GM12878 (cell line): Measurements from ENCODE around the gene ADAMTSL1. TPM values are rescaled to one million over a fixed set of nuclear protein-coding genes. Genes with fewer than 3 reads are reported as not detected.

Source experiments
- ATAC-seq: fragments of 200-7000 bp; cut with Tn5 transposase; 3 replicates; pipeline ENCODE4 v1.9.1; 2020; ENCODE audit warnings: mild to moderate bottlenecking, moderate library complexity
- BruUV-seq: library from RNA; stranded (reverse); fragments of 400-500 nt; replicated peaks from 2 replicates; lab custom pipeline; 2021; lab: Mats Ljungman, UMichigan
- CTCF ChIA-PET: fragments of 300-600 bp; sonication (Branson Sonifier 250); formaldehyde crosslinking; extraction: SDS; loops from one replicate; lab custom pipeline; 2021; ENCODE audit warnings: inconsistent platforms; lab: Yijun Ruan, JAX
- POLR2A ChIA-PET: fragments of 350-600 bp; formaldehyde crosslinking; extraction: SDS; loops from one replicate; lab custom pipeline; 2021; ENCODE audit warnings: inconsistent platforms; lab: Charles Lee
- RAD21 ChIA-PET: fragments of 300-600 bp; sonication (Branson Sonifier 250); formaldehyde crosslinking; loops from one replicate; lab custom pipeline; 2023; ENCODE audit warnings: antibody characterized with exemption; ENCODE audit not compliant: unreplicated experiment; lab: Charles Lee
- SMC1A ChIA-PET: fragments of 300-600 bp; sonication (Branson Sonifier 250); formaldehyde crosslinking; loops from one replicate; lab custom pipeline; 2023; ENCODE audit not compliant: unreplicated experiment, uncharacterized antibody; lab: Charles Lee
- DNase-seq: peaks from one replicate; pipeline ENCODE4 v3.0.0-alpha.2; 2011; ENCODE audit warnings: low read depth, low spot score
- FAIRE-seq: peaks from 3 replicates; lab custom pipeline; 2011; peaks lifted over from hg19 to GRCh38; lab: Jason Lieb, UNC
- H2AFZ ChIP-seq: 2 replicates; pipeline ENCODE4 v1.6.0; 2011; ENCODE audit warnings: low read depth, low read length, control low read depth; ENCODE audit not compliant: control insufficient read depth
- H3K27ac ChIP-seq: 2 replicates; pipeline ENCODE4 v1.5.1; 2011; ENCODE audit warnings: control low read depth; ENCODE audit not compliant: control insufficient read depth, insufficient read depth
- H3K27me3 ChIP-seq, 2 experiments: replicated peaks in 1 of 2; 2 replicates each; pipeline versions ENCODE4 v1.6.0 to v1.6.1; 2011; ENCODE audit warnings: low read length in 1 of 2; ENCODE audit not compliant: control insufficient read depth in 2 of 2, insufficient read depth in 2 of 2
- H3K36me3 ChIP-seq, 2 experiments: 2 replicates each; pipeline ENCODE4 v1.5.1; 2011; ENCODE audit warnings: low read length in 1 of 2; ENCODE audit not compliant: control insufficient read depth in 2 of 2, insufficient read depth in 2 of 2
- H3K4me1 ChIP-seq: 2 replicates; pipeline ENCODE4 v1.6.1; 2011; ENCODE audit warnings: mild to moderate bottlenecking, low read length, moderate library complexity, mixed read lengths; ENCODE audit not compliant: control insufficient read depth, insufficient read depth
- H3K4me2 ChIP-seq: 2 replicates; pipeline ENCODE4 v1.6.0; 2011; ENCODE audit warnings: control low read depth; ENCODE audit not compliant: control insufficient read depth, insufficient read depth
- H3K4me3 ChIP-seq: fragments of 200-600 bp; sonication (generic); 2 replicates; pipeline ENCODE4 v1.5.1; 2016
- H3K79me2 ChIP-seq: 2 replicates; pipeline ENCODE4 v1.6.0; 2011; ENCODE audit warnings: low read length; ENCODE audit not compliant: control insufficient read depth, insufficient read depth
- H3K9ac ChIP-seq: 2 replicates; pipeline ENCODE4 v1.8.0; 2011; ENCODE audit warnings: low read length, control low read depth, mixed read lengths; ENCODE audit not compliant: control insufficient read depth, insufficient read depth
- H3K9me3 ChIP-seq: replicated peaks from 3 replicates; pipeline ENCODE4 v1.5.1; 2011; ENCODE audit warnings: mild to moderate bottlenecking, low read length; ENCODE audit not compliant: control insufficient read depth, insufficient read depth
- H4K20me1 ChIP-seq: 2 replicates; pipeline ENCODE4 v1.6.0; 2011; ENCODE audit not compliant: control insufficient read depth, insufficient read depth
- ESRRA ChIP-seq: IDR thresholded peaks from 2 replicates; pipeline ENCODE4 v1.6.1; 2012; ENCODE audit warnings: mild to moderate bottlenecking, low read length, improper control_type of control experiment
- HDGF ChIP-seq: fragments of 450-650 bp; IDR thresholded peaks from 2 replicates; pipeline ENCODE4 v1.6.1; 2016; ENCODE audit warnings: antibody characterized with exemption
- STAT1 ChIP-seq: fragments of 450-650 bp; conservative IDR thresholded peaks from 2 replicates; pipeline ENCODE4 v1.6.1; 2014; ENCODE audit warnings: antibody characterized with exemption, mild to moderate bottlenecking
- WGBS: methylation state at CpG from one replicate; pipeline ENCODE4 v1.1.6; 2016; ENCODE audit warnings: low lambda C conversion rate; ENCODE audit not compliant: insufficient replicate concordance, insufficient coverage; ENCODE audit errors: missing lambda C conversion rate; 5-methylcytosine and 5-hydroxymethylcytosine counted together
- in situ Hi-C: fragments of 300-500 bp; cut with MboI; formaldehyde crosslinking; loops from 9 replicates; pipeline ENCODE4 v1.14.3; 2018; ENCODE audit warnings: mixed read lengths
- intact Hi-C: fragments of 100-400 bp; cut with micrococcal nuclease; formaldehyde crosslinking; loops from one replicate; pipeline ENCODE4 v1.14.2; 2022; ENCODE audit not compliant: unreplicated experiment
- polyA plus RNA-seq, 11 experiments: library from polyadenylated mRNA; depleted of rRNA in 4 of 11; unstranded in 6 of 11; stranded (reverse) in 5 of 11; fragments of >200 nt; fragmentation: Nextera tagmentation in 4 of 11; fragmentation: Illumina TruSeq in 1 of 11; extraction: Ambion mirVana in 4 of 11; extraction: Trizol in 1 of 11; gene quantifications; 1 replicate in 1 of 11; 2 replicates in 10 of 11; pipeline versions ENCODE4 v1.2.1 to v1.2.3, GENCODE V29; 2011 to 2016; ENCODE audit warnings: inconsistent platforms in 2 of 11, missing spikeins in 2 of 11, low read depth in 1 of 11
- total RNA-seq, 4 experiments: library from RNA; depleted of rRNA in 3 of 4; stranded (reverse); fragments of >200 nt in 3 of 4; fragmentation: Illumina TruSeq in 1 of 4; extraction: Trizol in 1 of 4; gene quantifications; 2 replicates each; pipeline versions ENCODE4 v1.2.1 to v1.2.3, GENCODE V29; 2013 to 2021
- TF ChIP-seq, protein P1 (sequence below): fragments of 450-650 bp; IDR thresholded peaks from 2 replicates; pipeline ENCODE4 v1.6.1; 2016; ENCODE audit warnings: mild to moderate bottlenecking, moderate library complexity, borderline replicate concordance
- TF ChIP-seq, protein P2 (sequence below): fragments of 450-650 bp; IDR thresholded peaks from 2 replicates; pipeline ENCODE4 v1.6.1; 2018; ENCODE audit warnings: mild to moderate bottlenecking, low read depth, moderate library complexity; ENCODE audit not compliant: partially characterized antibody
- TF ChIP-seq, protein P3 (sequence below): fragments of 450-650 bp; IDR thresholded peaks from 2 replicates; pipeline ENCODE4 v1.6.1; 2017; ENCODE audit warnings: low read depth, mild to moderate bottlenecking, moderate library complexity
- TF ChIP-seq, protein P4 (sequence below): fragments of 450-650 bp; IDR thresholded peaks from 2 replicates; pipeline ENCODE4 v1.6.1; 2018; ENCODE audit warnings: borderline replicate concordance, mild to moderate bottlenecking; ENCODE audit not compliant: partially characterized antibody
- TF ChIP-seq, protein P5 (sequence below): IDR thresholded peaks from 2 replicates; pipeline ENCODE4 v1.6.1; 2012; ENCODE audit warnings: mild to moderate bottlenecking, low read depth, low read length

The ADAMTSL1 gene
- total and polyA plus RNA-seq, 10 of the 15 experiments (the other 5 are each of a cell fraction or from before 2014, with no cell fraction given) = 0.01 to 0.10 (median 0.07) TPM; not detected in 6

DNA sequence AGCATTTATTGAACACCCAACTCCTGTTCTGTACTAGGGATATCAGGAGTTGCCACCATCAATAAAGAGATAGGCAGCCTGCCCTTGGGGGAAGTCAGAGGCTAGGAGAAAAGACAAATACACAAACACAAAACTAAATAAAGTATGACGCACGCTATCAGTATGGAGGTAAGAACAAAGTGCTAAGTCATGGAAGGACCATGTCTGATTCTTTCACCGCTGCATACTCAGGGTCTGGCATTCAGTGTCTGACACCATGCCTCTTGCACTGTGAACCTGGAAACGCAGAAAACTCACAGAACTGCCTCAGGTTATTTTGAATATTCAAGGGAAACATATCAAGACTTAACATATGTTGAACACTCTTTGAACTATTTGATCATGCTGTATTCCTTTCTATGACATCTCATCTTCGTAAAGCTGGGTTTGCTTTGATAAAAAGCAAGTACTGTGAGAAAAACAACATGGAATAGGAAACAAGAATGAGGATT is 65.3 kb downstream of the ADAMTSL1 start:
- in situ Hi-C loops = no loop called here
- WGBS = 49% methylated on average over 5 of the region's 5 CpGs
- no peak overlapping the region for H3K4me2 ChIP-seq
- TF ChIP-seq ESRRA = no peak
- TF ChIP-seq, protein P1, sequence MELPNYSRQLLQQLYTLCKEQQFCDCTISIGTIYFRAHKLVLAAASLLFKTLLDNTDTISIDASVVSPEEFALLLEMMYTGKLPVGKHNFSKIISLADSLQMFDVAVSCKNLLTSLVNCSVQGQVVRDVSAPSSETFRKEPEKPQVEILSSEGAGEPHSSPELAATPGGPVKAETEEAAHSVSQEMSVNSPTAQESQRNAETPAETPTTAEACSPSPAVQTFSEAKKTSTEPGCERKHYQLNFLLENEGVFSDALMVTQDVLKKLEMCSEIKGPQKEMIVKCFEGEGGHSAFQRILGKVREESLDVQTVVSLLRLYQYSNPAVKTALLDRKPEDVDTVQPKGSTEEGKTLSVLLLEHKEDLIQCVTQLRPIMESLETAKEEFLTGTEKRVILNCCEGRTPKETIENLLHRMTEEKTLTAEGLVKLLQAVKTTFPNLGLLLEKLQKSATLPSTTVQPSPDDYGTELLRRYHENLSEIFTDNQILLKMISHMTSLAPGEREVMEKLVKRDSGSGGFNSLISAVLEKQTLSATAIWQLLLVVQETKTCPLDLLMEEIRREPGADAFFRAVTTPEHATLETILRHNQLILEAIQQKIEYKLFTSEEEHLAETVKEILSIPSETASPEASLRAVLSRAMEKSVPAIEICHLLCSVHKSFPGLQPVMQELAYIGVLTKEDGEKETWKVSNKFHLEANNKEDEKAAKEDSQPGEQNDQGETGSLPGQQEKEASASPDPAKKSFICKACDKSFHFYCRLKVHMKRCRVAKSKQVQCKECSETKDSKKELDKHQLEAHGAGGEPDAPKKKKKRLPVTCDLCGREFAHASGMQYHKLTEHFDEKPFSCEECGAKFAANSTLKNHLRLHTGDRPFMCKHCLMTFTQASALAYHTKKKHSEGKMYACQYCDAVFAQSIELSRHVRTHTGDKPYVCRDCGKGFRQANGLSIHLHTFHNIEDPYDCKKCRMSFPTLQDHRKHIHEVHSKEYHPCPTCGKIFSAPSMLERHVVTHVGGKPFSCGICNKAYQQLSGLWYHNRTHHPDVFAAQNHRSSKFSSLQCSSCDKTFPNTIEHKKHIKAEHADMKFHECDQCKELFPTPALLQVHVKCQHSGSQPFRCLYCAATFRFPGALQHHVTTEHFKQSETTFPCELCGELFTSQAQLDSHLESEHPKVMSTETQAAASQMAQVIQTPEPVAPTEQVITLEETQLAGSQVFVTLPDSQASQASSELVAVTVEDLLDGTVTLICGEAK = no peak
- TF ChIP-seq, protein P2, sequence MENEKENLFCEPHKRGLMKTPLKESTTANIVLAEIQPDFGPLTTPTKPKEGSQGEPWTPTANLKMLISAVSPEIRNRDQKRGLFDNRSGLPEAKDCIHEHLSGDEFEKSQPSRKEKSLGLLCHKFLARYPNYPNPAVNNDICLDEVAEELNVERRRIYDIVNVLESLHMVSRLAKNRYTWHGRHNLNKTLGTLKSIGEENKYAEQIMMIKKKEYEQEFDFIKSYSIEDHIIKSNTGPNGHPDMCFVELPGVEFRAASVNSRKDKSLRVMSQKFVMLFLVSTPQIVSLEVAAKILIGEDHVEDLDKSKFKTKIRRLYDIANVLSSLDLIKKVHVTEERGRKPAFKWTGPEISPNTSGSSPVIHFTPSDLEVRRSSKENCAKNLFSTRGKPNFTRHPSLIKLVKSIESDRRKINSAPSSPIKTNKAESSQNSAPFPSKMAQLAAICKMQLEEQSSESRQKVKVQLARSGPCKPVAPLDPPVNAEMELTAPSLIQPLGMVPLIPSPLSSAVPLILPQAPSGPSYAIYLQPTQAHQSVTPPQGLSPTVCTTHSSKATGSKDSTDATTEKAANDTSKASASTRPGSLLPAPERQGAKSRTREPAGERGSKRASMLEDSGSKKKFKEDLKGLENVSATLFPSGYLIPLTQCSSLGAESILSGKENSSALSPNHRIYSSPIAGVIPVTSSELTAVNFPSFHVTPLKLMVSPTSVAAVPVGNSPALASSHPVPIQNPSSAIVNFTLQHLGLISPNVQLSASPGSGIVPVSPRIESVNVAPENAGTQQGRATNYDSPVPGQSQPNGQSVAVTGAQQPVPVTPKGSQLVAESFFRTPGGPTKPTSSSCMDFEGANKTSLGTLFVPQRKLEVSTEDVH = no peak
- TF ChIP-seq HDGF = no peak
- TF ChIP-seq, protein P3, sequence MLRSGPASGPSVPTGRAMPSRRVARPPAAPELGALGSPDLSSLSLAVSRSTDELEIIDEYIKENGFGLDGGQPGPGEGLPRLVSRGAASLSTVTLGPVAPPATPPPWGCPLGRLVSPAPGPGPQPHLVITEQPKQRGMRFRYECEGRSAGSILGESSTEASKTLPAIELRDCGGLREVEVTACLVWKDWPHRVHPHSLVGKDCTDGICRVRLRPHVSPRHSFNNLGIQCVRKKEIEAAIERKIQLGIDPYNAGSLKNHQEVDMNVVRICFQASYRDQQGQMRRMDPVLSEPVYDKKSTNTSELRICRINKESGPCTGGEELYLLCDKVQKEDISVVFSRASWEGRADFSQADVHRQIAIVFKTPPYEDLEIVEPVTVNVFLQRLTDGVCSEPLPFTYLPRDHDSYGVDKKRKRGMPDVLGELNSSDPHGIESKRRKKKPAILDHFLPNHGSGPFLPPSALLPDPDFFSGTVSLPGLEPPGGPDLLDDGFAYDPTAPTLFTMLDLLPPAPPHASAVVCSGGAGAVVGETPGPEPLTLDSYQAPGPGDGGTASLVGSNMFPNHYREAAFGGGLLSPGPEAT = no peak
- TF ChIP-seq, protein P4, sequence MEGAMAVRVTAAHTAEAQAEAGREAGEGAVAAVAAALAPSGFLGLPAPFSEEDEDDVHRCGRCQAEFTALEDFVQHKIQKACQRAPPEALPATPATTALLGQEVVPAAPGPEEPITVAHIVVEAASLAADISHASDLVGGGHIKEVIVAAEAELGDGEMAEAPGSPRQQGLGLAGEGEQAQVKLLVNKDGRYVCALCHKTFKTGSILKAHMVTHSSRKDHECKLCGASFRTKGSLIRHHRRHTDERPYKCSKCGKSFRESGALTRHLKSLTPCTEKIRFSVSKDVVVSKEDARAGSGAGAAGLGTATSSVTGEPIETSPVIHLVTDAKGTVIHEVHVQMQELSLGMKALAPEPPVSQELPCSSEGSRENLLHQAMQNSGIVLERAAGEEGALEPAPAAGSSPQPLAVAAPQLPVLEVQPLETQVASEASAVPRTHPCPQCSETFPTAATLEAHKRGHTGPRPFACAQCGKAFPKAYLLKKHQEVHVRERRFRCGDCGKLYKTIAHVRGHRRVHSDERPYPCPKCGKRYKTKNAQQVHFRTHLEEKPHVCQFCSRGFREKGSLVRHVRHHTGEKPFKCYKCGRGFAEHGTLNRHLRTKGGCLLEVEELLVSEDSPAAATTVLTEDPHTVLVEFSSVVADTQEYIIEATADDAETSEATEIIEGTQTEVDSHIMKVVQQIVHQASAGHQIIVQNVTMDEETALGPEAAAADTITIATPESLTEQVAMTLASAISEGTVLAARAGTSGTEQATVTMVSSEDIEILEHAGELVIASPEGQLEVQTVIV = no peak
- TF ChIP-seq, protein P5, sequence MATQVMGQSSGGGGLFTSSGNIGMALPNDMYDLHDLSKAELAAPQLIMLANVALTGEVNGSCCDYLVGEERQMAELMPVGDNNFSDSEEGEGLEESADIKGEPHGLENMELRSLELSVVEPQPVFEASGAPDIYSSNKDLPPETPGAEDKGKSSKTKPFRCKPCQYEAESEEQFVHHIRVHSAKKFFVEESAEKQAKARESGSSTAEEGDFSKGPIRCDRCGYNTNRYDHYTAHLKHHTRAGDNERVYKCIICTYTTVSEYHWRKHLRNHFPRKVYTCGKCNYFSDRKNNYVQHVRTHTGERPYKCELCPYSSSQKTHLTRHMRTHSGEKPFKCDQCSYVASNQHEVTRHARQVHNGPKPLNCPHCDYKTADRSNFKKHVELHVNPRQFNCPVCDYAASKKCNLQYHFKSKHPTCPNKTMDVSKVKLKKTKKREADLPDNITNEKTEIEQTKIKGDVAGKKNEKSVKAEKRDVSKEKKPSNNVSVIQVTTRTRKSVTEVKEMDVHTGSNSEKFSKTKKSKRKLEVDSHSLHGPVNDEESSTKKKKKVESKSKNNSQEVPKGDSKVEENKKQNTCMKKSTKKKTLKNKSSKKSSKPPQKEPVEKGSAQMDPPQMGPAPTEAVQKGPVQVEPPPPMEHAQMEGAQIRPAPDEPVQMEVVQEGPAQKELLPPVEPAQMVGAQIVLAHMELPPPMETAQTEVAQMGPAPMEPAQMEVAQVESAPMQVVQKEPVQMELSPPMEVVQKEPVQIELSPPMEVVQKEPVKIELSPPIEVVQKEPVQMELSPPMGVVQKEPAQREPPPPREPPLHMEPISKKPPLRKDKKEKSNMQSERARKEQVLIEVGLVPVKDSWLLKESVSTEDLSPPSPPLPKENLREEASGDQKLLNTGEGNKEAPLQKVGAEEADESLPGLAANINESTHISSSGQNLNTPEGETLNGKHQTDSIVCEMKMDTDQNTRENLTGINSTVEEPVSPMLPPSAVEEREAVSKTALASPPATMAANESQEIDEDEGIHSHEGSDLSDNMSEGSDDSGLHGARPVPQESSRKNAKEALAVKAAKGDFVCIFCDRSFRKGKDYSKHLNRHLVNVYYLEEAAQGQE = no peak
- no peak for TF ChIP-seq STAT1

More for the DNA sequence above, 65.3 kb downstream of the ADAMTSL1 start:
- no peak overlapping the region for H3K4me3 ChIP-seq
- ATAC-seq = no peak
- H2AFZ ChIP-seq = no peak overlapping the region
- intact Hi-C loops = no loop called here
- no peaks in the 10 kb centered on the region for H3K79me2 ChIP-seq
- no peak for DNase-seq
- BruUV-seq = no TSS peak
- no peaks in the 10 kb centered on the region for H3K27me3 ChIP-seq
- no peak overlapping the region for H3K9ac ChIP-seq
- ChIA-PET SMC1A (no interaction called here), CTCF (no interaction called here), RAD21 (no interaction called here), POLR2A (no interaction called here)
- H3K27ac ChIP-seq = no peak overlapping the region
- H3K4me1 ChIP-seq = no peaks in the 10 kb centered on the region
- no peaks in the 10 kb centered on the region for H4K20me1 ChIP-seq
- no peaks in the 10 kb centered on the region; the same call in 2 of the 3 replicates for H3K9me3 ChIP-seq
- no peaks in the 10 kb centered on the region for H3K36me3 ChIP-seq
- no peak for FAIRE-seq
